Neural progenitor cell (in vitro differentiated cells): ENCODE results near the gene PRLH. TPM values are rescaled to one million over a fixed set of nuclear protein-coding genes. Genes with fewer than 3 reads are reported as not detected.

Experiments
- DNase-seq: peaks from one replicate; pipeline ENCODE4 v3.0.0-alpha.2; 2016; ENCODE audit warnings: low spot score
- H2AFZ ChIP-seq: fragments of 200-600 bp; sonication (generic); replicated peaks from 2 replicates; pipeline ENCODE4 v1.6.1; 2016; ENCODE audit warnings: antibody characterized with exemption
- H3F3A ChIP-seq: fragments of 200-600 bp; sonication (generic); 2 replicates; pipeline ENCODE4 v1.6.1; 2016; ENCODE audit warnings: antibody characterized with exemption, low read depth
- H3K27ac ChIP-seq: fragments of 200-600 bp; sonication (generic); 2 replicates; pipeline ENCODE4 v1.5.1; 2016; ENCODE audit warnings: mild to moderate bottlenecking
- H3K27me3 ChIP-seq: fragments of 200-600 bp; sonication (generic); 2 replicates; pipeline ENCODE4 v1.6.1; 2016; ENCODE audit warnings: mild to moderate bottlenecking, moderate library complexity
- H3K36me3 ChIP-seq: fragments of 200-600 bp; sonication (generic); 2 replicates; pipeline ENCODE4 v1.5.1; 2016
- H3K4me1 ChIP-seq: fragments of 200-600 bp; sonication (generic); 2 replicates; pipeline ENCODE4 v1.6.1; 2016; ENCODE audit warnings: mixed run types
- H3K4me2 ChIP-seq: fragments of 200-600 bp; sonication (generic); 2 replicates; pipeline ENCODE4 v1.6.1; 2016
- H3K4me3 ChIP-seq: fragments of 200-600 bp; sonication (generic); 2 replicates; pipeline ENCODE4 v1.5.1; 2016
- H3K79me2 ChIP-seq: fragments of 200-600 bp; sonication (generic); 2 replicates; pipeline ENCODE4 v1.6.1; 2016; ENCODE audit warnings: low read depth
- H3K9ac ChIP-seq: fragments of 200-600 bp; sonication (generic); 2 replicates; pipeline ENCODE4 v1.6.1; 2016
- H3K9me3 ChIP-seq: fragments of 200-600 bp; sonication (generic); 2 replicates; pipeline ENCODE4 v1.5.1; 2016; ENCODE audit warnings: low read depth
- H4K20me1 ChIP-seq: fragments of 200-600 bp; sonication (generic); 2 replicates; pipeline ENCODE4 v1.6.1; 2016; ENCODE audit warnings: low read depth
- H3K27ac Mint-ChIP-seq: 3 replicates; pipeline ENCODE4 v1.8.0; 2021; ENCODE audit warnings: mixed read lengths
- H3K27me3 Mint-ChIP-seq: 2 replicates; pipeline ENCODE4 v1.8.0; 2022; ENCODE audit warnings: low read depth, mild to moderate bottlenecking, inconsistent platforms, moderate library complexity, mixed read lengths; ENCODE audit not compliant: insufficient read depth
- H3K36me3 Mint-ChIP-seq: 3 replicates; pipeline ENCODE4 v1.8.0; 2021; ENCODE audit warnings: mixed read lengths
- H3K4me1 Mint-ChIP-seq: 3 replicates; pipeline ENCODE4 v1.8.0; 2021; ENCODE audit warnings: mixed read lengths
- H3K4me3 Mint-ChIP-seq: 3 replicates; pipeline ENCODE4 v1.8.0; 2021; ENCODE audit warnings: mild to moderate bottlenecking, moderate library complexity, mixed read lengths
- H3K9me3 Mint-ChIP-seq: 3 replicates; pipeline ENCODE4 v1.8.0; 2020; ENCODE audit warnings: mixed read lengths
- CTCF ChIP-seq: fragments of 200-600 bp; sonication (generic); IDR thresholded peaks from 2 replicates; pipeline ENCODE4 v1.5.1; 2017; ENCODE audit warnings: antibody characterized with exemption, mild to moderate bottlenecking
- EZH2 ChIP-seq: fragments of 200-600 bp; sonication (generic); IDR thresholded peaks from 2 replicates; pipeline ENCODE4 v1.6.1; 2017; ENCODE audit warnings: antibody characterized with exemption, mild to moderate bottlenecking, moderate library complexity
- EZH2phosphoT487 ChIP-seq: fragments of 200-600 bp; sonication (generic); IDR thresholded peaks from 2 replicates; pipeline ENCODE4 v1.6.1; 2017; ENCODE audit warnings: antibody characterized with exemption
- total RNA-seq: library from RNA; depleted of rRNA; stranded (reverse); fragments of >200 nt; gene quantifications from 2 replicates; pipeline ENCODE4 v1.2.3, GENCODE V29; 2015; ENCODE audit warnings: low replicate concordance

The PRLH gene
- total RNA-seq = not detected in 2 replicates

GRCh38 chr2:237566401-237567235 lies at the start of gene PRLH:
Gene PRLH, plus strand, starts transcription at chr2:237566574. Its CDS starts 0 bp downstream, at chr2:237566574.
- no peak for DNase-seq
- no peak within 1 kb of the TSS for H3K27ac Mint-ChIP-seq
- H3F3A ChIP-seq = peaks cover 3% of the 10 kb centered on the region
- no peak within 1 kb of the TSS for H3K4me3 ChIP-seq
- TF ChIP-seq EZH2 (no peak), CTCF (no peak), EZH2phosphoT487 (no peak)
- H3K79me2 ChIP-seq = no peaks in the 10 kb centered on the region
- no peaks in the 10 kb centered on the region for H3K4me1 ChIP-seq
- no peaks in the 10 kb centered on the region for H3K9me3 Mint-ChIP-seq
- no peak within 1 kb of the TSS for H2AFZ ChIP-seq
- H4K20me1 ChIP-seq = peaks cover 4% of the 10 kb centered on the region
- no peak within 1 kb of the TSS for H3K4me3 Mint-ChIP-seq
- H3K9me3 ChIP-seq = no peaks in the 10 kb centered on the region
- peaks cover 3% of the 10 kb centered on the region for H3K27me3 Mint-ChIP-seq
- no peak within 1 kb of the TSS for H3K9ac ChIP-seq
- H3K4me2 ChIP-seq = no peak within 1 kb of the TSS
- peaks cover under 1% of the 10 kb centered on the region for H3K4me1 Mint-ChIP-seq
- no peaks in the 10 kb centered on the region for H3K27me3 ChIP-seq
- H3K27ac ChIP-seq = no peak within 1 kb of the TSS
- H3K36me3 Mint-ChIP-seq = no peaks in the 10 kb centered on the region
- no peaks in the 10 kb centered on the region for H3K36me3 ChIP-seq

- Histone ChIP-seq H3K9ac (no peak overlapping the region), H2AFZ (no peak overlapping the region), H3K27me3 (no peaks in the 10 kb centered on the region), H3K9me3 (no peaks in the 10 kb centered on the region), H3F3A (no peaks in the 10 kb centered on the region), H3K4me1 (no peaks in the 10 kb centered on the region), H3K4me3 (no peak overlapping the region), H3K79me2 (no peaks in the 10 kb centered on the region), H4K20me1 (peaks cover 4% of the 10 kb centered on the region), H3K36me3 (no peaks in the 10 kb centered on the region), H3K27ac (no peak overlapping the region), H3K4me2 (no peak overlapping the region)
- Mint-ChIP-seq H3K9me3 (no peaks in the 10 kb centered on the region), H3K27me3 (peaks cover 7% of the 10 kb centered on the region), H3K4me3 (no peak overlapping the region), H3K27ac (no peak overlapping the region), H3K36me3 (no peaks in the 10 kb centered on the region), H3K4me1 (peaks cover 16% of the 10 kb centered on the region)
- no peak for DNase-seq
- TF ChIP-seq CTCF (no peak), EZH2phosphoT487 (no peak), EZH2 (no peak)
Measured at GRCh38 chr2:237517163-237517562, 49.2 kb upstream of the PRLH start.

GRCh38 chr2:237517990-237518389 lies 48.4 kb upstream of the PRLH start:
- H3K27ac ChIP-seq = no peak overlapping the region
- no peaks in the 10 kb centered on the region for H3K36me3 ChIP-seq
- H3K9me3 ChIP-seq = no peaks in the 10 kb centered on the region
- H4K20me1 ChIP-seq = peaks cover 2% of the 10 kb centered on the region
- H3K9ac ChIP-seq = no peak overlapping the region
- H3K27me3 Mint-ChIP-seq = peaks cover 7% of the 10 kb centered on the region
- H3K36me3 Mint-ChIP-seq = no peaks in the 10 kb centered on the region
- no peaks in the 10 kb centered on the region for H3K27me3 ChIP-seq
- H3K4me3 ChIP-seq = no peak overlapping the region
- H2AFZ ChIP-seq = no peak overlapping the region
- no peaks in the 10 kb centered on the region for H3F3A ChIP-seq
- no peak overlapping the region for H3K4me3 Mint-ChIP-seq
- no peak for DNase-seq
- no peak for TF ChIP-seq EZH2
- TF ChIP-seq CTCF = no peak
- TF ChIP-seq EZH2phosphoT487 = no peak
- no peaks in the 10 kb centered on the region for H3K4me1 ChIP-seq
- peaks cover 16% of the 10 kb centered on the region for H3K4me1 Mint-ChIP-seq
- no peak overlapping the region for H3K4me2 ChIP-seq
- H3K27ac Mint-ChIP-seq = no peak overlapping the region
- H3K9me3 Mint-ChIP-seq = no peaks in the 10 kb centered on the region
- H3K79me2 ChIP-seq = no peaks in the 10 kb centered on the region
